ENCODE measurements around the gene DCTN3. TPM values are rescaled to one million over a fixed set of nuclear protein-coding genes. Genes with fewer than 3 reads are reported as not detected.
A peak's percentile ranks its signal among the peaks of the same experiment; 100 is the strongest.

The DCTN3 gene
- total and polyA plus RNA-seq, 9 of the 15 experiments (the other 6 are each of a cell fraction or from before 2014, with no cell fraction given): 11.0 to 51.0 (median 41.9) TPM

DNA sequence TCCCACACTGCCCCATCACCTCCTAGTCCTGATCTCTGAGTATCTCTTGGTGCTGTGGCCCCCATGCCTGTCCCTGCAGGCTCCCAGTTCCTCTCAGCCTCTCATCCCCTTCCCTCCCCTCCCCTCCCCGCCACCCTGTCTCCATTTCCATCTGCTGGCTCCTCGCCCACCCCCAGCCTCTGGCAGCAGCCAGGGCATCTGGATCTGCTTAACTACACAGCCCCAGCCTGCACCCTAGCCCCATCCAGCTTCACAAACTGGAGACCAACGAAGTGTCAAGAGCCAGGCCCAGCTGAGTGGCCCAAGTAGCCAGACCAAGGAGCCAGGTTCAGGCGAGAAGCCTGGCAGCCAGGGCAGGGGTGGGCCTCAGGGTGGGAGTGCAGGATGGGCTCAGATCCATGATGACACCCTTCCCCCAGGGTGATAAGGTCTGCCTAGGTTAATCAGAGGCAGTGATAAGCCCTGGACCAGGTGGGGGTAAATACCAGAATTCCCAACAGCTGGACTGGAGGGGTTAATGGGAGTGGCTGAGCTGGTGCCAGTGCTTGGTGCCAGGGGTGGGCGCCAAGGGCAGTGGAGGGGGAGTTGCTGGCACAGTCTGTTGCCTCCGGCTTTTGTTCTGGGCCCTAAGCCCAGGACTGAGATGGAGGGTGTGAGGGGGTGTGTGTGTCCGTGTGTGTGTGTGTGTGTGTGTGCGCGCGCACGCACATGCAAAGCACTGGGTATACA lies 34.2 kb upstream of the DCTN3 start:
- Histone ChIP-seq H4K20me1 (replicated peaks; ENCODE audit: control insufficient read depth, insufficient read depth, low read length) (no peaks in the 10 kb centered on the region), H3K79me2 (ENCODE audit: control insufficient read depth, insufficient read depth, low read length) (no peaks in the 10 kb centered on the region), H3K27ac (ENCODE audit: extremely low read depth, low read depth, low read length) (no peak overlapping the region), H3K4me2 (ENCODE audit: insufficient read depth, low read length) (no peak overlapping the region), H3K9me1 (ENCODE audit: control insufficient read depth, insufficient read depth, low read length) (no peaks in the 10 kb centered on the region), H3K9me3 (replicated peaks; ENCODE audit: control insufficient read depth, insufficient read depth, low read depth, low read length) (no peaks in the 10 kb centered on the region), H3K27me3 (ENCODE audit: control insufficient read depth in 2 of 2, insufficient read depth in 2 of 2, low read length in 2 of 2) (no peaks in the 10 kb centered on the region), H3K9ac (ENCODE audit: insufficient read depth in 1 of 2, low read depth in 2 of 2, low read length in 2 of 2) (no peak overlapping the region), H3K4me3 (no peak overlapping the region), H2AFZ (ENCODE audit: low read depth, low read length) (no peak overlapping the region), H3K4me1 (replicated peaks in 1 of 2; ENCODE audit: control insufficient read depth in 2 of 2, insufficient read depth in 2 of 2, low read length in 2 of 2) (peaks cover 28 to 45% of the 10 kb centered on the region in 2 experiments), H3K36me3 (ENCODE audit: control insufficient read depth, insufficient read depth, low read length) (peaks cover 12% of the 10 kb centered on the region; the same call in 2 of the 3 replicates)
- FAIRE-seq (no peak), DNase-seq (ENCODE audit: extremely low read depth in 1 of 4, low spot score in 3 of 4) (no peak), ATAC-seq (no peak)
- ChIA-PET POLR2A (interaction anchor here (0.6 to 1.0 kb wide), 2 partner anchors 18 to 164 kb away, joined by 3 to 4 read pairs; no protein-coding TSS in a partner anchor), CTCF (ENCODE audit: low intra/inter-chr PET ratio) (no interaction called here)
- TF ChIP-seq KLF6 (CRISPR knock-in tag; IDR thresholded peaks at IDR 0.05; ENCODE audit: borderline replicate concordance) (no peak), PHF21A (IDR thresholded peaks at IDR 0.05; ENCODE audit: borderline replicate concordance, low read depth) (no peak), ZNF133 (CRISPR knock-in tag; IDR thresholded peaks at IDR 0.05) (no peak), COPS2 (conservative IDR thresholded peaks at IDR 0.05) (no peak), SMARCE1 (IDR thresholded peaks at IDR 0.05) (no peak), POLR2G (IDR thresholded peaks at IDR 0.05; ENCODE audit: low read depth, low read length) (peak; percentile 38; the same call in 1 of the 2 replicates)
- TF ChIP-seq, protein P1, sequence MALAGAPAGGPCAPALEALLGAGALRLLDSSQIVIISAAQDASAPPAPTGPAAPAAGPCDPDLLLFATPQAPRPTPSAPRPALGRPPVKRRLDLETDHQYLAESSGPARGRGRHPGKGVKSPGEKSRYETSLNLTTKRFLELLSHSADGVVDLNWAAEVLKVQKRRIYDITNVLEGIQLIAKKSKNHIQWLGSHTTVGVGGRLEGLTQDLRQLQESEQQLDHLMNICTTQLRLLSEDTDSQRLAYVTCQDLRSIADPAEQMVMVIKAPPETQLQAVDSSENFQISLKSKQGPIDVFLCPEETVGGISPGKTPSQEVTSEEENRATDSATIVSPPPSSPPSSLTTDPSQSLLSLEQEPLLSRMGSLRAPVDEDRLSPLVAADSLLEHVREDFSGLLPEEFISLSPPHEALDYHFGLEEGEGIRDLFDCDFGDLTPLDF (CRISPR knock-in tag; IDR thresholded peaks at IDR 0.05): no peak
- in situ Hi-C loops (cut with MboI): no loop called here
- 60% methylated on average over 4 of the region's 11 CpGs for WGBS (ENCODE audit: insufficient coverage, low coverage, missing lambda C conversion rate)
- BruUV-seq (replicated peaks): no TSS peak
- intact Hi-C loops (cut with micrococcal nuclease): no loop called here

Measured in K562 (cell line).